Sigmoid colon (tissue), 7 donors: ENCODE measurements around the gene APH1A. TPM values are rescaled to one million over a fixed set of nuclear protein-coding genes. Genes with fewer than 3 reads are reported as not detected.
A peak's percentile ranks its signal among the peaks of the same experiment; 100 is the strongest.
"Not testable (repeated sequence)": the region's sequence is repeated elsewhere in the genome, so short reads cannot be mapped to it uniquely, and the experiment has no call there.

Source experiments
- DNase-seq: peaks from one replicate; pipeline ENCODE4 v3.0.0-alpha.2; 2019
- H3K27ac ChIP-seq, 4 donors: fragments of 200-600 bp; sonication (generic); one replicate each; pipeline ENCODE4 v1.5.1; 2016 to 2019; ENCODE audit warnings: mild to moderate bottlenecking in 1 of 4
- H3K27me3 ChIP-seq, 3 donors: fragments of 200-600 bp; sonication (generic); one replicate each; pipeline ENCODE4 v1.5.1; 2019; ENCODE audit warnings: mild to moderate bottlenecking in 1 of 3
- H3K36me3 ChIP-seq, 4 donors: fragments of 200-600 bp; sonication (generic); one replicate each; pipeline ENCODE4 v1.5.1; 2016 to 2019
- H3K4me1 ChIP-seq, 4 donors: fragments of 200-600 bp; sonication (generic); one replicate each; pipeline ENCODE4 v1.5.1; 2017 to 2019
- H3K4me3 ChIP-seq, 4 donors: fragments of 200-600 bp; sonication (generic); one replicate each; pipeline ENCODE4 v1.5.1; 2017 to 2019; ENCODE audit warnings: mild to moderate bottlenecking in 2 of 4, moderate library complexity in 1 of 4
- H3K9me3 ChIP-seq, 4 donors: fragments of 200-600 bp in 3 of 4; sonication (generic) in 3 of 4; one replicate each; pipeline versions ENCODE4 v1.5.1 to v1.6.1; 2013 to 2019
- EP300 ChIP-seq, 4 donors: sonication (generic); formaldehyde crosslinking; IDR thresholded peaks; one replicate each; pipeline ENCODE4 v1.6.1; 2017; ENCODE audit warnings: antibody characterized with exemption in 4 of 4
- POLR2A ChIP-seq, 2 donors: fragments of 450-650 bp; IDR thresholded peaks; one replicate each; pipeline ENCODE4 v1.6.1; 2016; ENCODE audit warnings: antibody characterized with exemption in 2 of 2, mild to moderate bottlenecking in 2 of 2, moderate library complexity in 2 of 2
- POLR2AphosphoS5 ChIP-seq, 4 donors: sonication (generic); formaldehyde crosslinking; IDR thresholded peaks; one replicate each; pipeline ENCODE4 v1.6.1; 2017; ENCODE audit warnings: antibody characterized with exemption in 4 of 4
- WGBS, 2 donors: extraction: QIAGEN DNeasy Blood & Tissue Kit; methylation state at CpG; one replicate each; pipeline ENCODE4 v1.1.7; 2013; 5-methylcytosine and 5-hydroxymethylcytosine counted together
- intact Hi-C: fragments of 100-400 bp; cut with DNase I; formaldehyde crosslinking; loops from one replicate; pipeline ENCODE4 v1.15.1; 2023
- polyA plus RNA-seq, 3 donors: library from polyadenylated mRNA; stranded (reverse); fragments of 200-250 nt; gene quantifications; one replicate each; pipeline ENCODE4 v1.2.3, GENCODE V29; 2013
- total RNA-seq, 4 donors: library from RNA; depleted of rRNA; stranded (reverse); fragments of >200 nt; gene quantifications; one replicate each; pipeline ENCODE4 v1.1.0, GENCODE V29; 2016
- TF ChIP-seq, protein P1 (sequence below), 4 experiments: fragments of 450-650 bp in 3 of 4; fragments of 200-600 bp in 1 of 4; IDR thresholded peaks; one replicate each; pipeline ENCODE4 v1.5.1; 2016 to 2019; ENCODE audit warnings: antibody characterized with exemption in 4 of 4, mild to moderate bottlenecking in 3 of 4, moderate library complexity in 2 of 4
- donor health status: healthy with polysubstance abuse.
- donor health status: Bipolar disorder and iron deficiency.
- donor health status: healthy.

Gene APH1A
- total and polyA plus RNA-seq, 7 donors: 44.6 to 228 (median 59.2) TPM

DNA sequence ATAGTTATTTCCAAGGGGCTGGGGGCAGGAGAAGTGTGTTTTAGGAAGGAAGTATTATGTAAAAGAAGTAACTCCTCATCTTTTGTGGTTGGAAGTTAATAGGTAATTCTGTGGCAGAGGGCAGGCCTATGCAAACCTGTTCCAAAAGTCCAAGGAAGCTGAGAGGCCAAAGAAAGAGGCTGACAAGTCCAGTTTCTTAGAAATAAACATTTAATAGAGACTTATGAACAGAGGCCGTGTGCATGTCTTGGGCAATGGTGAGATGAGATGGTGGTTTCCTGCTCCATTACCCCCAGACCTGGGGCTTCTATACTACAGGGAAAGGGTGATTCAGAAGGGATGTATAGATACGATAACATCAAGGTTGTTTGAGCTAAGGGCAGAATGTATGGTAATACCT lies 18.9 kb downstream of the APH1A start:
- TF ChIP-seq EP300 (IDR thresholded peaks at IDR 0.05) (no peak), POLR2AphosphoS5 (IDR thresholded peaks at IDR 0.05) (no peak), POLR2A (IDR thresholded peaks at IDR 0.05) (no peak)
- TF ChIP-seq, protein P1, sequence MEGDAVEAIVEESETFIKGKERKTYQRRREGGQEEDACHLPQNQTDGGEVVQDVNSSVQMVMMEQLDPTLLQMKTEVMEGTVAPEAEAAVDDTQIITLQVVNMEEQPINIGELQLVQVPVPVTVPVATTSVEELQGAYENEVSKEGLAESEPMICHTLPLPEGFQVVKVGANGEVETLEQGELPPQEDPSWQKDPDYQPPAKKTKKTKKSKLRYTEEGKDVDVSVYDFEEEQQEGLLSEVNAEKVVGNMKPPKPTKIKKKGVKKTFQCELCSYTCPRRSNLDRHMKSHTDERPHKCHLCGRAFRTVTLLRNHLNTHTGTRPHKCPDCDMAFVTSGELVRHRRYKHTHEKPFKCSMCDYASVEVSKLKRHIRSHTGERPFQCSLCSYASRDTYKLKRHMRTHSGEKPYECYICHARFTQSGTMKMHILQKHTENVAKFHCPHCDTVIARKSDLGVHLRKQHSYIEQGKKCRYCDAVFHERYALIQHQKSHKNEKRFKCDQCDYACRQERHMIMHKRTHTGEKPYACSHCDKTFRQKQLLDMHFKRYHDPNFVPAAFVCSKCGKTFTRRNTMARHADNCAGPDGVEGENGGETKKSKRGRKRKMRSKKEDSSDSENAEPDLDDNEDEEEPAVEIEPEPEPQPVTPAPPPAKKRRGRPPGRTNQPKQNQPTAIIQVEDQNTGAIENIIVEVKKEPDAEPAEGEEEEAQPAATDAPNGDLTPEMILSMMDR (IDR thresholded peaks at IDR 0.05): no peak

DNA sequence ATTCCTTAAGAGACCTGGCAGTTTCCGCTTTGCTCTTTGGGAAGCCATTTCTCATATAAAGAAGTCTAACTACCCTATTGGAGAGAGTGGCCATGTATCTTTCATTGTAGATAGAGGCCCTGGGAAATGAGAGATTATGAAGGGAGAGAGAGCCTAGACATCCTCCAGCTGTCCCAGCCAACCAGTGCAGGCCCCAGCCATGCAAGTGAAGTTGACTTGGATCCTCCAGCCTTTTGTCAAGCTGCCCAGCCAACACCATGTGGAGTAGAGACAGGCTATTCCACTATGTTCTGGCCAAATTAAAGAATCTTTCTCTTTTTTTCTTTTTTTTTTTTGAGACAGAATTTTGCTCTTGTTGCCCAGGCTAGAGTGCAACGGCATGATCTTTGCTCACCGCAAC lies 25.8 kb downstream of the APH1A start:
- no peak for TF ChIP-seq POLR2A (IDR thresholded peaks at IDR 0.05)
- no peak for TF ChIP-seq EP300 (IDR thresholded peaks at IDR 0.05)
- TF ChIP-seq, protein P1 (IDR thresholded peaks at IDR 0.05): no peak
- TF ChIP-seq POLR2AphosphoS5 (IDR thresholded peaks at IDR 0.05): no peak
- Histone ChIP-seq H3K27ac (no peak overlapping the region), H3K27me3 (no peaks in the 10 kb centered on the region), H3K36me3 (no peaks in the 10 kb centered on the region), H3K4me1 (no peaks in the 10 kb centered on the region), H3K4me3 (no peak overlapping the region), H3K9me3 (no peaks in the 10 kb centered on the region)
- intact Hi-C loops: loop anchor here (10.0 kb wide), 1 partner anchor 292 kb away; no protein-coding TSS in a partner anchor
- WGBS, 2 donors: 91 to 95% methylated on average over 3 of the region's 3 CpGs
- peak; percentile 78 for DNase-seq

More for the DNA sequence above, 18.9 kb downstream of the APH1A start:
- no peak overlapping the region for H3K4me3 ChIP-seq
- H3K27me3 ChIP-seq: no peaks in the 10 kb centered on the region
- intact Hi-C loops: loop anchor here (10.0 kb wide), 1 partner anchor 285 kb away; no protein-coding TSS in a partner anchor
- 81 to 90% methylated on average over 2 of the region's 2 CpGs for WGBS, 2 donors
- H3K36me3 ChIP-seq: no peaks in the 10 kb centered on the region
- no peak for DNase-seq
- H3K9me3 ChIP-seq: no peaks in the 10 kb centered on the region
- no peak overlapping the region for H3K27ac ChIP-seq
- H3K4me1 ChIP-seq: no peaks in the 10 kb centered on the region

DNA sequence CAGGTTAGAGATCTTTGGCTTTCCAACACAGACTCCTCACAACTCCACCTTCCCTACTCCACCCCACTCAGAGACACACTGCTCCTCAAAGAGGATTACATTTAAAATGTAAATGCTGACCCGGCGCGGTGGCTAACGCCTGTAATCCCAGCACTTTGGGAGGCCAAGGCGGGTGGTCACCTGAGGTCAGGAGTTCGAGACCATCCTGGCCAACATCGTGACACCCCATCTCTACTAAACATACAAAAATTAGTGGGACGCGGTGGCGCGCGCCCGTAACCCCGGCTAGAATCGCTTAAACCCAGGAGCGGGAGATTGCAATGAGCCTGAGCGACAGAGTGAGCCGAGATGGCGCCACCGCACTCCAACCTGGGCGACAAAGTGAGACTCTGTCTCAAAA lies 31.1 kb downstream of the APH1A start:
- H3K27ac ChIP-seq: no peak overlapping the region
- H3K9me3 ChIP-seq: no peaks in the 10 kb centered on the region
- no peaks in the 10 kb centered on the region for H3K27me3 ChIP-seq
- peaks cover 0 to 19% (median 13%) of the 10 kb centered on the region in 4 donors for H3K4me1 ChIP-seq
- intact Hi-C loops: no loop called here
- peak; percentile 61 for DNase-seq
- TF ChIP-seq EP300 (IDR thresholded peaks at IDR 0.05) (no peak), POLR2AphosphoS5 (IDR thresholded peaks at IDR 0.05) (no peak), POLR2A (IDR thresholded peaks at IDR 0.05) (no peak)
- TF ChIP-seq, protein P1 (IDR thresholded peaks at IDR 0.05): no peak
- WGBS, 2 donors: 97% methylated on average over 21 of the region's 21 CpGs
- no peaks in the 10 kb centered on the region for H3K36me3 ChIP-seq
- no peak overlapping the region for H3K4me3 ChIP-seq

DNA sequence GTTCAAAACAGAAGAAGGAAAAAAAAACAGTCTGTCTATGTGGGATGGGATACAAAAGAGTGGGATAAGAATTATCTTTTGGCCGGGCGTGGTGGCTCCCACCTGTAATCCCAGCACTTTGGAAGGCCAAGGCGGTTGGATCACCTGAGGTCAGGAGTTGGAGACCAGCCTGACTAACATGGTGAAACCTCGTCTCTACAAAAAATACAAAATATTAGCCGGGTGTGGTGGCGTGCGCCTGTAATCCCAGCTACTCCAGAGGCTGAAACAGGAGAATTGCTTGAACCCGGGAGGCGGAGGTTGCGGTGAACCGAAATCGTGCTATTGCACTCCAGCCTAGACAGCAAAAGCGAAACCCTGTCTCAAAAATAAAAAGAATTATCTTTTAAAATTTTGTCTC lies 31.6 kb downstream of the APH1A start:
- H3K27me3 ChIP-seq, H3K36me3 ChIP-seq, H3K4me3 ChIP-seq, intact Hi-C loops, H3K9me3 ChIP-seq, H3K27ac ChIP-seq: not testable (repeated sequence)
- peak; percentile 48 for DNase-seq
- WGBS, 2 donors: 95% methylated on average over 13 of the region's 13 CpGs
- H3K4me1 ChIP-seq: peaks cover 0 to 20% (median 13%) of the 10 kb centered on the region in 4 donors

DNA sequence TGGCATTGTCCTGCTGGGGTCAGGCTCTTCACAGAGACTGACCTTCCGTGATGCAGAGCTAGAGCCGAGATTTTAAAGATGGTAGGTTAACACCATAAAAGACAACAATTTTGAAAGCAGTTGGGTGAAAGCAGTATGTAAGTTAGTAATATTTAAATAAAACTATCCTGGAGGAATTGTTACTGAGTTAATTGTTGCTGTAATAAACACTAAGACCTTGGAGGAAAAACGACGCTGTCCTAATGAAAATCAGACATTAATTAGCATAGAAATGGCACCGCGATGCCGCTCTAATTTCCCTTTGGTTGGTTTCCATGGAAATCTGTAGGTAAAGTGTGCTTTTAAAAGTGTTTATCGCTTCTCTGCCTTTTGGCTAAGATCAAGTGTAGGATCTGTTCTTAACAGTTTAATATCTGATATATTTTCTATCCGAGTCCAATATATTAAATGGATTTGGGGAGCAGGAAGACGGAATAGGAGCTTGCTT lies 32.2 kb downstream of the APH1A start:
- H3K36me3 ChIP-seq: no peaks in the 10 kb centered on the region
- 42 to 50% methylated on average over 10 of the region's 10 CpGs for whole genome bisulfite sequencing, 2 donors
- peak overlapping the region; percentile 40 to 96 (median 86) for H3K4me3 ChIP-seq
- no peaks in the 10 kb centered on the region for H3K9me3 ChIP-seq
- peak overlapping the region; percentile 56 to 99 (median 98) for H3K27ac ChIP-seq
- no peaks in the 10 kb centered on the region for H3K27me3 ChIP-seq
- DNase-seq: no peak
- TF ChIP-seq EP300 (IDR thresholded peaks at IDR 0.05) (no peak), POLR2AphosphoS5 (IDR thresholded peaks at IDR 0.05) (no peak), POLR2A (IDR thresholded peaks at IDR 0.05) (no peak)
- TF ChIP-seq, protein P1 (IDR thresholded peaks at IDR 0.05): no peak
- peaks cover 0 to 20% (median 13%) of the 10 kb centered on the region in 4 donors for H3K4me1 ChIP-seq
- intact Hi-C loops: no loop called here
